HEK293 (cell line): ENCODE measurements around the gene HGS.

Experiments used
- BCL11B ChIP-seq: fragments of 450-650 bp; formaldehyde crosslinking; IDR thresholded peaks from 2 replicates; pipeline ENCODE4 v1.5.1; 2016; ENCODE audit warnings: low read depth, missing biosample characterization, missing genetic modification characterization
- PBX3 ChIP-seq: sonication (generic); formaldehyde crosslinking; IDR thresholded peaks from 2 replicates; pipeline ENCODE4 v1.8.1; 2022; ENCODE audit warnings: mild to moderate bottlenecking, moderate library complexity, missing genetic modification reagents
- SETDB1 ChIP-seq: IDR thresholded peaks from one replicate; pipeline ENCODE4 v1.6.1; 2017; ENCODE audit warnings: mild to moderate bottlenecking, low read length, moderate library complexity, mixed read lengths; ENCODE audit not compliant: insufficient read length
- WT1 ChIP-seq: fragments of 450-650 bp; formaldehyde crosslinking; IDR thresholded peaks from 2 replicates; pipeline ENCODE4 v1.5.1; 2016; ENCODE audit warnings: missing biosample characterization, missing genetic modification characterization
- ZBTB17 ChIP-seq: fragments of 450-650 bp; formaldehyde crosslinking; IDR thresholded peaks from 2 replicates; pipeline ENCODE4 v1.5.1; 2016; ENCODE audit warnings: missing biosample characterization, missing genetic modification characterization
- ZBTB48 ChIP-seq: fragments of 450-650 bp; formaldehyde crosslinking; IDR thresholded peaks from 2 replicates; pipeline ENCODE4 v1.5.1; 2016; ENCODE audit warnings: missing biosample characterization, missing genetic modification characterization
- ZFP41 ChIP-seq: fragments of 450-650 bp; formaldehyde crosslinking; IDR thresholded peaks from 2 replicates; pipeline ENCODE4 v1.5.1; 2016; ENCODE audit warnings: missing biosample characterization, missing genetic modification characterization, borderline replicate concordance
- ZFP69B ChIP-seq: fragments of 450-650 bp; formaldehyde crosslinking; IDR thresholded peaks from 2 replicates; pipeline ENCODE4 v1.5.1; 2016; ENCODE audit warnings: missing biosample characterization, missing genetic modification characterization
- ZIC2 ChIP-seq: fragments of 450-650 bp; formaldehyde crosslinking; IDR thresholded peaks from 2 replicates; pipeline ENCODE4 v1.5.1; 2016; ENCODE audit warnings: missing biosample characterization, missing genetic modification characterization
- ZNF114 ChIP-seq: fragments of 450-650 bp; formaldehyde crosslinking; IDR thresholded peaks from 2 replicates; pipeline ENCODE4 v1.5.0; 2017; ENCODE audit warnings: missing biosample characterization, missing genetic modification characterization
- ZNF132 ChIP-seq: fragments of 450-650 bp; formaldehyde crosslinking; IDR thresholded peaks from 2 replicates; pipeline ENCODE4 v1.5.1; 2017; ENCODE audit warnings: missing biosample characterization, missing genetic modification characterization, borderline replicate concordance
- ZNF302 ChIP-seq: fragments of 450-650 bp; formaldehyde crosslinking; IDR thresholded peaks from 2 replicates; pipeline ENCODE4 v1.5.1; 2016; ENCODE audit warnings: missing biosample characterization, missing genetic modification characterization, low read depth
- ZNF423 ChIP-seq: fragments of 450-650 bp; formaldehyde crosslinking; IDR thresholded peaks from 2 replicates; pipeline ENCODE4 v1.5.1; 2016; ENCODE audit warnings: missing biosample characterization, missing genetic modification characterization
- ZNF596 ChIP-seq: fragments of 450-650 bp; IDR thresholded peaks from 2 replicates; pipeline ENCODE4 v1.5.0; 2018; ENCODE audit warnings: missing biosample characterization, mild to moderate bottlenecking, missing genetic modification characterization, moderate library complexity
- ZNF624 ChIP-seq: fragments of 450-650 bp; formaldehyde crosslinking; IDR thresholded peaks from 2 replicates; pipeline ENCODE4 v1.5.1; 2017; ENCODE audit warnings: missing biosample characterization, missing genetic modification characterization
- ZXDB ChIP-seq: fragments of 450-650 bp; formaldehyde crosslinking; IDR thresholded peaks from 2 replicates; pipeline ENCODE4 v1.5.1; 2016; ENCODE audit warnings: missing biosample characterization, missing genetic modification characterization
- TF ChIP-seq, protein P1 (sequence below): fragments of 450-650 bp; formaldehyde crosslinking; IDR thresholded peaks from 2 replicates; pipeline ENCODE4 v1.5.1; 2016; ENCODE audit warnings: missing biosample characterization, missing genetic modification characterization
- TF ChIP-seq, protein P2 (sequence below): fragments of 450-650 bp; formaldehyde crosslinking; IDR thresholded peaks from 2 replicates; pipeline ENCODE4 v1.5.1; 2017; ENCODE audit warnings: missing biosample characterization, mild to moderate bottlenecking, missing genetic modification characterization, moderate library complexity
- TF ChIP-seq, protein P3 (sequence below): fragments of 450-650 bp; formaldehyde crosslinking; IDR thresholded peaks from 2 replicates; pipeline ENCODE4 v1.5.1; 2016; ENCODE audit warnings: missing biosample characterization, missing genetic modification characterization, borderline replicate concordance

HGS gene

GRCh38 chr17:81710514-81711308 is 26.9 kb downstream of the HGS start (continued):
- TF ChIP-seq SETDB1, result no peak
- TF ChIP-seq ZXDB (tag by site-specific recombination), result no peak
- TF ChIP-seq ZIC2, result peak; percentile 97
- TF ChIP-seq PBX3 (CRISPR knock-in tag), result no peak
- no peak for TF ChIP-seq ZNF114 (tag by site-specific recombination)
- TF ChIP-seq ZNF423 (tag by site-specific recombination), result peak; percentile 67; the same call in 1 of the 2 replicates
- TF ChIP-seq BCL11B (tag by site-specific recombination), result peak; percentile 32; the same call in 1 of the 2 replicates
- TF ChIP-seq ZFP41 (tag by site-specific recombination), result no peak
- TF ChIP-seq, protein P1, sequence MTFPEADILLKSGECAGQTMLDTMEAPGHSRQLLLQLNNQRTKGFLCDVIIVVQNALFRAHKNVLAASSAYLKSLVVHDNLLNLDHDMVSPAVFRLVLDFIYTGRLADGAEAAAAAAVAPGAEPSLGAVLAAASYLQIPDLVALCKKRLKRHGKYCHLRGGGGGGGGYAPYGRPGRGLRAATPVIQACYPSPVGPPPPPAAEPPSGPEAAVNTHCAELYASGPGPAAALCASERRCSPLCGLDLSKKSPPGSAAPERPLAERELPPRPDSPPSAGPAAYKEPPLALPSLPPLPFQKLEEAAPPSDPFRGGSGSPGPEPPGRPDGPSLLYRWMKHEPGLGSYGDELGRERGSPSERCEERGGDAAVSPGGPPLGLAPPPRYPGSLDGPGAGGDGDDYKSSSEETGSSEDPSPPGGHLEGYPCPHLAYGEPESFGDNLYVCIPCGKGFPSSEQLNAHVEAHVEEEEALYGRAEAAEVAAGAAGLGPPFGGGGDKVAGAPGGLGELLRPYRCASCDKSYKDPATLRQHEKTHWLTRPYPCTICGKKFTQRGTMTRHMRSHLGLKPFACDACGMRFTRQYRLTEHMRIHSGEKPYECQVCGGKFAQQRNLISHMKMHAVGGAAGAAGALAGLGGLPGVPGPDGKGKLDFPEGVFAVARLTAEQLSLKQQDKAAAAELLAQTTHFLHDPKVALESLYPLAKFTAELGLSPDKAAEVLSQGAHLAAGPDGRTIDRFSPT (tag by site-specific recombination), result peak; percentile 34; the same call in 1 of the 2 replicates
- TF ChIP-seq ZNF596 (tag by site-specific recombination), result no peak
- no peak for TF ChIP-seq ZNF302
- TF ChIP-seq, protein P2, sequence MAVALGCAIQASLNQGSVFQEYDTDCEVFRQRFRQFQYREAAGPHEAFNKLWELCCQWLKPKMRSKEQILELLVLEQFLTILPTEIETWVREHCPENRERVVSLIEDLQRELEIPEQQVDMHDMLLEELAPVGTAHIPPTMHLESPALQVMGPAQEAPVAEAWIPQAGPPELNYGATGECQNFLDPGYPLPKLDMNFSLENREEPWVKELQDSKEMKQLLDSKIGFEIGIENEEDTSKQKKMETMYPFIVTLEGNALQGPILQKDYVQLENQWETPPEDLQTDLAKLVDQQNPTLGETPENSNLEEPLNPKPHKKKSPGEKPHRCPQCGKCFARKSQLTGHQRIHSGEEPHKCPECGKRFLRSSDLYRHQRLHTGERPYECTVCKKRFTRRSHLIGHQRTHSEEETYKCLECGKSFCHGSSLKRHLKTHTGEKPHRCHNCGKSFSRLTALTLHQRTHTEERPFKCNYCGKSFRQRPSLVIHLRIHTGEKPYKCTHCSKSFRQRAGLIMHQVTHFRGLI (tag by site-specific recombination), result 0 out of 2 replicates have a peak, but pooled peaks have one; percentile 40
- TF ChIP-seq ZFP69B (tag by site-specific recombination), result no peak
- peak; percentile 77 for TF ChIP-seq ZBTB17 (tag by site-specific recombination)
- TF ChIP-seq ZNF624 (tag by site-specific recombination), result no peak
- TF ChIP-seq, protein P3, sequence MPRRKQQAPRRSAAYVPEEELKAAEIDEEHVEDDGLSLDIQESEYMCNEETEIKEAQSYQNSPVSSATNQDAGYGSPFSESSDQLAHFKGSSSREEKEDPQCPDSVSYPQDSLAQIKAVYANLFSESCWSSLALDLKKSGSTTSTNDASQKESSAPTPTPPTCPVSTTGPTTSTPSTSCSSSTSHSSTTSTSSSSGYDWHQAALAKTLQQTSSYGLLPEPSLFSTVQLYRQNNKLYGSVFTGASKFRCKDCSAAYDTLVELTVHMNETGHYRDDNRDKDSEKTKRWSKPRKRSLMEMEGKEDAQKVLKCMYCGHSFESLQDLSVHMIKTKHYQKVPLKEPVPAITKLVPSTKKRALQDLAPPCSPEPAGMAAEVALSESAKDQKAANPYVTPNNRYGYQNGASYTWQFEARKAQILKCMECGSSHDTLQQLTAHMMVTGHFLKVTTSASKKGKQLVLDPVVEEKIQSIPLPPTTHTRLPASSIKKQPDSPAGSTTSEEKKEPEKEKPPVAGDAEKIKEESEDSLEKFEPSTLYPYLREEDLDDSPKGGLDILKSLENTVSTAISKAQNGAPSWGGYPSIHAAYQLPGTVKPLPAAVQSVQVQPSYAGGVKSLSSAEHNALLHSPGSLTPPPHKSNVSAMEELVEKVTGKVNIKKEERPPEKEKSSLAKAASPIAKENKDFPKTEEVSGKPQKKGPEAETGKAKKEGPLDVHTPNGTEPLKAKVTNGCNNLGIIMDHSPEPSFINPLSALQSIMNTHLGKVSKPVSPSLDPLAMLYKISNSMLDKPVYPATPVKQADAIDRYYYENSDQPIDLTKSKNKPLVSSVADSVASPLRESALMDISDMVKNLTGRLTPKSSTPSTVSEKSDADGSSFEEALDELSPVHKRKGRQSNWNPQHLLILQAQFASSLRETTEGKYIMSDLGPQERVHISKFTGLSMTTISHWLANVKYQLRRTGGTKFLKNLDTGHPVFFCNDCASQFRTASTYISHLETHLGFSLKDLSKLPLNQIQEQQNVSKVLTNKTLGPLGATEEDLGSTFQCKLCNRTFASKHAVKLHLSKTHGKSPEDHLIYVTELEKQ (tag by site-specific recombination), result no peak
- no peak; the same call in 1 of the 2 replicates for TF ChIP-seq ZBTB48
- no peak for TF ChIP-seq ZNF132
- no peak for TF ChIP-seq WT1 (tag by site-specific recombination)
